Measurements from ENCODE around the gene USH1C.

USH1C gene

DNA sequence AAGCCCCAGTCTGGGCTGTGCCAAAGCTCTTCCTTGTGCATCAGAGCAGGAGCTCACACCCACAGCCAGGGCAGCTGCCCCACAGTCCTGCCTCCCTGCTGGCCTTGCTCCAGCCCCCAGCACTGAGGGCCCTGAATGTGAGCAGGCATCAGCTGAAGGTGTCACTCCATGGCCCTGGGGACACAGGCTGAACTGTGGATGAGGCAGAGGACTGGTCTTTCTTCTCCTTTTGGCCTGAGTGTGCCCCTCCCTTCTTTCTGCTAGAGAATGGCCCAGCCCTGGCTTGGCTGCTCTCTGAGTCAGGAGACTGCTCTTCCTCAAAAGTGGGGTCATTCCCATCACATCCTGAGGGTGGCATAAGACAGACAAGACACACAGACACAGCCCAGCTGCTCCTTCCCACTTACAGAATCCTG lies 19.0 kb upstream of the USH1C start:
- ATAC-seq, result peak; percentile 66; the same call in 2 of the 3 replicates
- TF ChIP-seq, protein P1, sequence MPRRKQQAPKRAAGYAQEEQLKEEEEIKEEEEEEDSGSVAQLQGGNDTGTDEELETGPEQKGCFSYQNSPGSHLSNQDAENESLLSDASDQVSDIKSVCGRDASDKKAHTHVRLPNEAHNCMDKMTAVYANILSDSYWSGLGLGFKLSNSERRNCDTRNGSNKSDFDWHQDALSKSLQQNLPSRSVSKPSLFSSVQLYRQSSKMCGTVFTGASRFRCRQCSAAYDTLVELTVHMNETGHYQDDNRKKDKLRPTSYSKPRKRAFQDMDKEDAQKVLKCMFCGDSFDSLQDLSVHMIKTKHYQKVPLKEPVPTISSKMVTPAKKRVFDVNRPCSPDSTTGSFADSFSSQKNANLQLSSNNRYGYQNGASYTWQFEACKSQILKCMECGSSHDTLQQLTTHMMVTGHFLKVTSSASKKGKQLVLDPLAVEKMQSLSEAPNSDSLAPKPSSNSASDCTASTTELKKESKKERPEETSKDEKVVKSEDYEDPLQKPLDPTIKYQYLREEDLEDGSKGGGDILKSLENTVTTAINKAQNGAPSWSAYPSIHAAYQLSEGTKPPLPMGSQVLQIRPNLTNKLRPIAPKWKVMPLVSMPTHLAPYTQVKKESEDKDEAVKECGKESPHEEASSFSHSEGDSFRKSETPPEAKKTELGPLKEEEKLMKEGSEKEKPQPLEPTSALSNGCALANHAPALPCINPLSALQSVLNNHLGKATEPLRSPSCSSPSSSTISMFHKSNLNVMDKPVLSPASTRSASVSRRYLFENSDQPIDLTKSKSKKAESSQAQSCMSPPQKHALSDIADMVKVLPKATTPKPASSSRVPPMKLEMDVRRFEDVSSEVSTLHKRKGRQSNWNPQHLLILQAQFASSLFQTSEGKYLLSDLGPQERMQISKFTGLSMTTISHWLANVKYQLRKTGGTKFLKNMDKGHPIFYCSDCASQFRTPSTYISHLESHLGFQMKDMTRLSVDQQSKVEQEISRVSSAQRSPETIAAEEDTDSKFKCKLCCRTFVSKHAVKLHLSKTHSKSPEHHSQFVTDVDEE (CRISPR knock-in tag; IDR thresholded peaks at IDR 0.05), result no peak
- TF ChIP-seq OSR1 (CRISPR knock-in tag; IDR thresholded peaks at IDR 0.05), result no peak
- TF ChIP-seq PPARA (CRISPR knock-in tag; IDR thresholded peaks at IDR 0.05; ENCODE audit: borderline replicate concordance), result no peak
- no peak for TF ChIP-seq TCF4 (CRISPR knock-in tag; IDR thresholded peaks at IDR 0.05; ENCODE audit: borderline replicate concordance)
- no peak for TF ChIP-seq ZC3H10 (CRISPR knock-in tag; IDR thresholded peaks at IDR 0.05)
- no peak for TF ChIP-seq ISL1 (CRISPR knock-in tag; IDR thresholded peaks at IDR 0.05)
- TF ChIP-seq, protein P2, sequence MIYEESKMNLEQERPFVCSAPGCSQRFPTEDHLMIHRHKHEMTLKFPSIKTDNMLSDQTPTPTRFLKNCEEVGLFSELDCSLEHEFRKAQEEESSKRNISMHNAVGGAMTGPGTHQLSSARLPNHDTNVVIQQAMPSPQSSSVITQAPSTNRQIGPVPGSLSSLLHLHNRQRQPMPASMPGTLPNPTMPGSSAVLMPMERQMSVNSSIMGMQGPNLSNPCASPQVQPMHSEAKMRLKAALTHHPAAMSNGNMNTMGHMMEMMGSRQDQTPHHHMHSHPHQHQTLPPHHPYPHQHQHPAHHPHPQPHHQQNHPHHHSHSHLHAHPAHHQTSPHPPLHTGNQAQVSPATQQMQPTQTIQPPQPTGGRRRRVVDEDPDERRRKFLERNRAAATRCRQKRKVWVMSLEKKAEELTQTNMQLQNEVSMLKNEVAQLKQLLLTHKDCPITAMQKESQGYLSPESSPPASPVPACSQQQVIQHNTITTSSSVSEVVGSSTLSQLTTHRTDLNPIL (CRISPR knock-in tag; IDR thresholded peaks at IDR 0.05; ENCODE audit: low read depth), result no peak
- no peak for TF ChIP-seq RARB (CRISPR knock-in tag; IDR thresholded peaks at IDR 0.05)
- no peak for TF ChIP-seq SNAI2 (CRISPR knock-in tag; IDR thresholded peaks at IDR 0.05)
- no peak for TF ChIP-seq TOX (CRISPR knock-in tag; IDR thresholded peaks at IDR 0.05; ENCODE audit: borderline replicate concordance)
- TF ChIP-seq, protein P3, sequence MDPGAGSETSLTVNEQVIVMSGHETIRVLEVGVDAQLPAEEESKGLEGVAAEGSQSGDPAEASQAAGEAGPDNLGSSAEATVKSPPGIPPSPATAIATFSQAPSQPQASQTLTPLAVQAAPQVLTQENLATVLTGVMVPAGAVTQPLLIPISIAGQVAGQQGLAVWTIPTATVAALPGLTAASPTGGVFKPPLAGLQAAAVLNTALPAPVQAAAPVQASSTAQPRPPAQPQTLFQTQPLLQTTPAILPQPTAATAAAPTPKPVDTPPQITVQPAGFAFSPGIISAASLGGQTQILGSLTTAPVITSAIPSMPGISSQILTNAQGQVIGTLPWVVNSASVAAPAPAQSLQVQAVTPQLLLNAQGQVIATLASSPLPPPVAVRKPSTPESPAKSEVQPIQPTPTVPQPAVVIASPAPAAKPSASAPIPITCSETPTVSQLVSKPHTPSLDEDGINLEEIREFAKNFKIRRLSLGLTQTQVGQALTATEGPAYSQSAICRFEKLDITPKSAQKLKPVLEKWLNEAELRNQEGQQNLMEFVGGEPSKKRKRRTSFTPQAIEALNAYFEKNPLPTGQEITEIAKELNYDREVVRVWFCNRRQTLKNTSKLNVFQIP (CRISPR knock-in tag; IDR thresholded peaks at IDR 0.05; ENCODE audit: borderline replicate concordance, low read depth), result no peak

DNA sequence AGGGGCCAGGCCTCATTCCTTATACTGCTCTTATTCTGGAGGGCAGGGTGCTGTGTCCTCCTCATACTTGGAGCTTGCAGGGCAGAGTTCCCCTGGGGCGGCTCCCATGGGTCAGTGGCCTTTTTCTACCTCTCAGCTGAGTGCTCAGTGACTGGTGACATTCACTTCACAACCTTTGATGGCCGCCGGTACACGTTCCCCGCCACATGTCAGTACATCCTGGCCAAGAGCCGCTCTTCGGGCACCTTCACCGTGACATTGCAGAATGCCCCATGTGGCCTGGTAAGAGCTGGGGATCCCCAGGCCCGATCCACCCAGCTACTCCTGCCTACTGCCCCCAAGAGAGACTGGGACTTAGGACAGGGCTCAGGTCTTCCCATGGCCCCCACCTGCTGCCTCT lies 17.3 kb upstream of the USH1C start:
- TF ChIP-seq CSDC2 (CRISPR knock-in tag; IDR thresholded peaks at IDR 0.05), result no peak
- TF ChIP-seq, protein P1 (CRISPR knock-in tag; IDR thresholded peaks at IDR 0.05), result no peak
- TF ChIP-seq SNAI2 (CRISPR knock-in tag; IDR thresholded peaks at IDR 0.05), result no peak
- TF ChIP-seq, protein P2 (CRISPR knock-in tag; IDR thresholded peaks at IDR 0.05; ENCODE audit: low read depth), result no peak
- no peak for TF ChIP-seq ZFP3 (CRISPR knock-in tag; IDR thresholded peaks at IDR 0.05)
- no peak for TF ChIP-seq OSR1 (CRISPR knock-in tag; IDR thresholded peaks at IDR 0.05)
- no peak for TF ChIP-seq RARB (CRISPR knock-in tag; IDR thresholded peaks at IDR 0.05)
- TF ChIP-seq, protein P3 (CRISPR knock-in tag; IDR thresholded peaks at IDR 0.05; ENCODE audit: borderline replicate concordance, low read depth), result no peak
- no peak for TF ChIP-seq PPARA (CRISPR knock-in tag; IDR thresholded peaks at IDR 0.05; ENCODE audit: borderline replicate concordance)
- no peak for TF ChIP-seq ESRRG (CRISPR knock-in tag; IDR thresholded peaks at IDR 0.05)
- TF ChIP-seq ZNF70 (CRISPR knock-in tag; IDR thresholded peaks at IDR 0.05), result no peak
- TF ChIP-seq ARNTL (CRISPR knock-in tag; IDR thresholded peaks at IDR 0.05; ENCODE audit: borderline replicate concordance, low read depth), result no peak
- no peak for TF ChIP-seq BACH2 (CRISPR knock-in tag; IDR thresholded peaks at IDR 0.05; ENCODE audit: borderline replicate concordance)
- TF ChIP-seq ZFP30 (CRISPR knock-in tag; IDR thresholded peaks at IDR 0.05), result no peak
- no peak for TF ChIP-seq ZNF565 (CRISPR knock-in tag; conservative IDR thresholded peaks at IDR 0.05; ENCODE audit: low read depth)
- TF ChIP-seq ZNF8 (CRISPR knock-in tag; IDR thresholded peaks at IDR 0.05), result no peak
- TF ChIP-seq, protein P4, sequence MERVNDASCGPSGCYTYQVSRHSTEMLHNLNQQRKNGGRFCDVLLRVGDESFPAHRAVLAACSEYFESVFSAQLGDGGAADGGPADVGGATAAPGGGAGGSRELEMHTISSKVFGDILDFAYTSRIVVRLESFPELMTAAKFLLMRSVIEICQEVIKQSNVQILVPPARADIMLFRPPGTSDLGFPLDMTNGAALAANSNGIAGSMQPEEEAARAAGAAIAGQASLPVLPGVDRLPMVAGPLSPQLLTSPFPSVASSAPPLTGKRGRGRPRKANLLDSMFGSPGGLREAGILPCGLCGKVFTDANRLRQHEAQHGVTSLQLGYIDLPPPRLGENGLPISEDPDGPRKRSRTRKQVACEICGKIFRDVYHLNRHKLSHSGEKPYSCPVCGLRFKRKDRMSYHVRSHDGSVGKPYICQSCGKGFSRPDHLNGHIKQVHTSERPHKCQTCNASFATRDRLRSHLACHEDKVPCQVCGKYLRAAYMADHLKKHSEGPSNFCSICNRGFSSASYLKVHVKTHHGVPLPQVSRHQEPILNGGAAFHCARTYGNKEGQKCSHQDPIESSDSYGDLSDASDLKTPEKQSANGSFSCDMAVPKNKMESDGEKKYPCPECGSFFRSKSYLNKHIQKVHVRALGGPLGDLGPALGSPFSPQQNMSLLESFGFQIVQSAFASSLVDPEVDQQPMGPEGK (CRISPR knock-in tag; IDR thresholded peaks at IDR 0.05; ENCODE audit: borderline replicate concordance), result no peak
- TF ChIP-seq ZC3H10 (CRISPR knock-in tag; IDR thresholded peaks at IDR 0.05), result no peak
- TF ChIP-seq TCF4 (CRISPR knock-in tag; IDR thresholded peaks at IDR 0.05; ENCODE audit: borderline replicate concordance), result no peak
- TF ChIP-seq, protein P5, sequence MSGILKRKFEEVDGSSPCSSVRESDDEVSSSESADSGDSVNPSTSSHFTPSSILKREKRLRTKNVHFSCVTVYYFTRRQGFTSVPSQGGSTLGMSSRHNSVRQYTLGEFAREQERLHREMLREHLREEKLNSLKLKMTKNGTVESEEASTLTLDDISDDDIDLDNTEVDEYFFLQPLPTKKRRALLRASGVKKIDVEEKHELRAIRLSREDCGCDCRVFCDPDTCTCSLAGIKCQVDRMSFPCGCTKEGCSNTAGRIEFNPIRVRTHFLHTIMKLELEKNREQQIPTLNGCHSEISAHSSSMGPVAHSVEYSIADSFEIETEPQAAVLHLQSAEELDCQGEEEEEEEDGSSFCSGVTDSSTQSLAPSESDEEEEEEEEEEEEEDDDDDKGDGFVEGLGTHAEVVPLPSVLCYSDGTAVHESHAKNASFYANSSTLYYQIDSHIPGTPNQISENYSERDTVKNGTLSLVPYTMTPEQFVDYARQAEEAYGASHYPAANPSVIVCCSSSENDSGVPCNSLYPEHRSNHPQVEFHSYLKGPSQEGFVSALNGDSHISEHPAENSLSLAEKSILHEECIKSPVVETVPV (CRISPR knock-in tag; IDR thresholded peaks at IDR 0.05), result no peak
- no peak for ATAC-seq

All from SK-N-SH treated with all-trans-retinoic acid at 6 μM for 48 hours (cell line).